NCI-H345 treated with DMSO at 0.1 percent for 48 hours (cell line): ENCODE data around the gene NFXL1.

ENCODE experiments used
- DNase-seq: peaks from one replicate; lab custom pipeline; 2025; ENCODE audit not compliant: unreplicated experiment; lab: John Stamatoyannopoulos, UW

Gene NFXL1

DNA sequence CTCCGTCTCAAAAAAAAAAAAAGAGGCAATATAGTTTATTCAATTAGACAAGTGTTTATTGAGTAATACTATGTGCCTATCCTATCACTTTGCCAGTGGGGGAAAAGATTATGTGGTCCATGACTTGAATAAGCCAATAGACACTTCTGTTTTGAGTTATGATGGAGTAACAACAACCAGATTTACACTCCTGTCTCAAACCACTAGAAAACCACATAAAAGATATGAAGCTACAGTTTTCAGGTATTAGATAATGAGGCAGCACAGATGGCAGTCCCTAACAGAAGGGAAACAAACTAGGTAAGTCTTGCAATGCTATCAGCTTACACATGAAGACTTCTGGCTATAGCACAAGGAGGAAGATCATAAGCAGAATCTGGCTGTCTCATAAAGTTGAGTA is 22.5 kb downstream of the NFXL1 start:
- DNase-seq, result no peak

DNA sequence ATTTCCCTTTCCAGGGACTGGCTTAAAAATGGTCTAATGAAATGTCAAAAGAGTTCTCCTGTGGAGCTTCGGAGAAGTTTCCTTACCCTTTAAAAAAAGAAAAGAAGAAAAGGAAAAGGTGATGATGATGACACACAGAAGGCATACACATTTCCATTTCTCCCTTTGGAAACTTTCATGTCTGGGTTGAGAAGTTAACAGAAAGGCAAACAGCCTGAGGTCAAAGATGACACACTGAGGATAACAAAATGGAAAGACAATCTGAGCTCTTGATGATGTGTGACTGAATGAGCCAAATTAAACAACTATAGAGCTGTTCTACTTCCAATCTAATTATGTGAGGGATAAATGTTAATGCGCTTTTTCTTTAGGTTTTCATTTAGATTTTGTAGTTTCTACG is 32.2 kb downstream of the NFXL1 start:
- DNase-seq, result no peak

DNA sequence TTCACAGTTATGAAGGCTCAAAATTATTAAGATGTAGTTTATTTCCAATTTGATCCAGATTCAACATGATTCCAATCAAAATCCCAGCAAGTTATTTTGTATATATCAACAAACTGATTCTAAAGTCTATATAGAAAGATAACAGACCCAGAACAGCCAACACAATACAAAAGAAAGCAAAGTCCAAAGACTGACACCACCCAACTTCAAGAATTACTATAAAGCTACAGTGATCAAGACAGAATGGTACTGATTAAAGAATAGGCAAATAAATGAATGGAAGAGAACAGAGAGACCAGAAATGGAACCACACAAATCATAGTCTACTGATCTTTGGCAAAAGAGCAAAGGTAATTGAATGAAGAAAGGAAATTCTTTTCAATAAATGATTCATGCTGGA is 34.9 kb downstream of the NFXL1 start:
- no peak for DNase-seq

DNA sequence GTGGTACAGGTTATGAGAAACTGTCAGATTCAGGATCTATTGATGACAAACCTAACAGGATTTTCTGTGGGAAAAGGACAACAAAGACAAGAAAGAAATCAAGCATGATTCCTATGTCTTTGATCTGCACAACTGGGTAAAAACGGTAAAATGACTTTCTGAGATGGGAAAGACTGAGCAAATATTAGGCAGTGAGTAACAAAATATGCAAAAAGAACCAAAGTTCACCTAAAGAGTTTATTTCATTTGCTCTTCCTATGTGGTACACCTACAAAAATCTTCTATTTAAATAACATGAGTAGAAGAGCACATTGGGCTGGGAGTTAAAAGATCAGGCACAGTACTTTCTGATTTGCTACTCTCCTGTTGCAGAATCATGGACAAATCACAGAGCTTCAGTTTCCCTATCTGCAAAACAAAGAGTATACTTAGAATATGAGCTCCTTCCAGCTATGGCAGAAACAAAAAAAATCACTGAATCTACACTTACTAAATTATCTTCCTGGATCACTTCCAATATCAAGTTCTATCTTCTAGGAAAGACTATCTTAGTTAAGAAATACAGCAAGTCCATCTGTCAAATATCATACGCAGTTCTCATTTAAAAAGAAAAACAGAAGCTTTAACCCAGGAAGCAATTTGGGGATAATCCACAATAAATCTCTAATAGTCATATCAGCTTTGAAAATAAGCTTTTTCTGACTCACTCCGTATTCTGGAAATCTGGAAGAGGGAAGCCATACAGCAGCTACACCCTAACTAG is 37.4 kb downstream of the NFXL1 start:
- DNase-seq, result no peak

DNA sequence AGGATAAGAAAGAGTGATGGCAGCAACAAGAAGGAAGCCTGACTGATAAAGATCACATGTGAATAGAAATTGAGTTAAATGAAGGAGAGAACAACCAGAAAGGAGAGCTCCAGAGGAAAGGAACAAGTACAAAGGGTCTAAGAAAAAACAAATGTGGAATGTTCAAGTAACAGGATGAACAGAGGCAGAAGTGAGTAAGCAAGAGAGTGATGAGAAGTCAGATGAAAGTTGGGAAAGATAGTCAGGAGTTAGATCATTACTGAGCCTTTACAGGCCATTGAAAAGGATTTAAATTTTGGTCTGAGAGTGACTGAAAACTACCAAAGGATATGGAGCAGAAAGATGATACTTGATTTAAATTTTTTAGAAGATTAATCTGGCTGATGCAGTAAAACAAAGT is 38.1 kb downstream of the NFXL1 start:
- DNase-seq, result no peak

DNA sequence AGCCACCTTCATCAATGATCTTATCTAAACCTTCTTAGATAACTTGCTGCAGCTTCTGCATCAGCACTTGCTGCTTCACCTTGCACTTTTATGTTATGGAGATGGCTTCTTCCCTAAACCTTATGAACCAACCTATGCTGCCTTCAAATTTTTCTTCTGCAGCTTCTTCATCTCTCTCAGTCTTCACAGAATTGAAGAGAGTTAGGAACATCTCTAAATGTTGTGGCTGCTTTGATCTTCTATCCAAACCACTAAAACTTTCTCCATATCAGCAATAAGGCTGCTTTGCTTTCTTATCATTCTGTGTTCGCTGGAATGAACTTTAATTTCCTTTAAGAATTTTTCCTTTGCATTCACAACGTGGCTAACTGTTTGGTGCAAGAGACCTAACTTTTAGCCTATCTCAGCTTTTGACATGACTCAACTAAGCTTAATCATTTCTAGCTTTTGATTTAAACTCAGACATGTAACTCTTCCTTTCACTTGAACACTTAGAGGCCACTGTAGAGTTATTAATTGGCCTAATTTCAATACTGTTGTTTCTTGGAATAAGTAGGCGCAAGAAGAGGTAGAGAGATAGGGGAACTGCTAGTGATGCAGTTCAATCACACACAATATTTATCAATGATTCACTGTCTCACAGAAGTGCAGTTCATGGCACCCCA is 40.4 kb downstream of the NFXL1 start:
- no peak for DNase-seq

DNA sequence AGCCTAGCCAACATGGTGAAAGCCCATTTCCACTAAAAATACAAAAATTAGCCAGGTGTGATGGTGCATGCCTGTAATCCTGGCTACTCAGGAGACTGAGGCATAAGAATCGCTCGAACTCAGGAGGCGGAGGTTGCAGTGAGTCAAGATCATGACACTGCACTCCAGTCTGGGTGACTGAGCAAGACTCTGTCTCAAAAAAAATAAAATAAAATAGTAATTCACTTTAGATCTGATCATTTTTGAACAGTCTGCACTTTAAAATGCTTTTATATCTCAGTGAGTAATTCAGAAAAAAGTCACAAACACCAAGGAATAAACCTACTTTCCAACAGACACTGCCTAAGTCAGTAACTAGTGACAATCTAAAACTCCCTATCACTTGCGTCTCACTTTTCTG is 50.9 kb downstream of the NFXL1 start:
- no peak for DNase-seq

DNA sequence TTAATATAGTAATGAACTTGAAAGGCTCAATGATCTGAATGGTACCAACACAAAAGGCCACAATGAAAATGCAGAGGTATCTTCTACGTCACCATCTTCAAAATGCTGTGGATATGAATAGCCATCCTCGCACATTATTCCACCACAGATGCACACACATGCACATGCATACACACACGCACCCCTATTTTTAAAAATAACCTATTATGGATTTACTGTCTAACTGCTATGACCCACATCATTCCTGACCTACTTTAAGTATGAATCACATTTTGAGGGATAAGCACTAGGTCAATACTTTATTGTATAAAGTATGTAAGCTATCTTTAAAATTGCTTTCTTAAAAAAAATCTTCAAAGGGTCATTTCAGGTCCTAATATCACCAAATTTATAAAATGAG is 52.1 kb downstream of the NFXL1 start:
- DNase-seq, result no peak

DNA sequence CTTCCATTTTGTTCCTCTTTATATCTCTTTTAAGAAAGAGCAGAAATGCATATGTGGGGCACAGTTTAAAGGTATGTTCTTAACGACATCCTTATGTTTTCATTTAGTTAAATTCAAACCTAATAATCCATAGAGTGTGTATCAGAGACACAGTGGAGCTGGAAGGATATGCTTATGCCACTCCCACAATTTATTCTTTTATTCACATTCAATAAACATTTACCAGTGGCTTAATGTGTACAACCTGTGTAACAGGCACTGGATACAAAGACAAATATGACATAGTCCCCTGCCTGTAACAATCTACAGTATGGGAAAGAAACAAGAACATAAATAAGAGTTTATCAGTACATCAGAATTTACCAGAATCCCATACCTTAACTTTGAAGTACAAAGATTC is 54.1 kb downstream of the NFXL1 start:
- DNase-seq, result no peak

DNA sequence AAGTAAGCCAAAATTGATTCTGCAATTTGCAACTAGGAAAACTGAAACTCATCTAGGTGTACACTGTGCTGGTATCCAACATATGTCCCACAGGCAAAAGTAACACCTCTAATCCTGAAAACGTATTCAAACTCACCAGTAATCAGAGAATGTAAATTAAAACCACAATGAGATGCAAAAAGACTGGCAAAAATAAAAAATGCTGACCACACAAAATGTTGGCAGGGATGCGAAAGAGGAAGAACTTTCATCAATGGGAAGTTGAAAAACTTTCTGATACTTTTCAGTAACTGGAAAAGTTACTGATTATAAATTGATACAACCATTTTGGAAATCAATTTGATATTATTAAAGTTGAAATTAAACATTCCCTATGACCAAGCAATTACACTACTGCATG is 56.4 kb downstream of the NFXL1 start:
- no peak for DNase-seq

DNA sequence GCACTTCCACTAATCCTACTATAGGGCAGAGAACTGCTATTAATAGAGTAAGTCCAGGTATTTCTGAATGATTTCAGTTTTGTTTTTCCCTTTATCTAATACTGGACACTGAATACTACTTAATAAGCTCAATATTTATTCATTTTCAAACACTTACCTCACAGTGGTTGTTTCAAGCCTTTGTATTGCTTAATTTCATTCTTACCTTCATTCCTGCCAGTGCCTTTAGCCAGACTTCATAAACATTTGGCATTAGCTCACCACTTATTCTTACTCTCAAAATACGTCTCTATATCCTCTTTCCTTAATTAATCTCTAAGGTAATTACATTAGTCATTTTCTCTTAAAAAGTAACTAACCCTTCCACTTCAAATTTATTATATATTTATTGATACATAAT is 57.7 kb downstream of the NFXL1 start:
- no peak for DNase-seq

DNA sequence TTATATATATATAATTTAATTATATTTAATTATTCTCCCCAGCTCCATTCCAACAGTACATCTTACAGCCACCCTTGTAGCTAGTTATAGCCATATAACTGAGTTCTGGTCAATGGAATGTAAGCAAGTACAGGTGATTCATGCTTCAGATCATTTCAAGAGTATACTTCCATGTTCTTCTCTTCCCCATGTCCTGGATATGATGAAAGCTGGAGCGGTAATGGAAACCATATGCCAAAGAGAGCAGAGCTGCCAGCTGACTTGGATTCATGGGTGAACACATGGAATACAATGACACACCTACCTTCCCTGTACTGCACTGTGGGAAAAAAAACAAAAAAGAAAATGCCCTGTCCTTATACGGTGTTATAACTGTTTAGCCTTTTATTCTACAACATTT is 59.0 kb downstream of the NFXL1 start:
- DNase-seq, result no peak

DNA sequence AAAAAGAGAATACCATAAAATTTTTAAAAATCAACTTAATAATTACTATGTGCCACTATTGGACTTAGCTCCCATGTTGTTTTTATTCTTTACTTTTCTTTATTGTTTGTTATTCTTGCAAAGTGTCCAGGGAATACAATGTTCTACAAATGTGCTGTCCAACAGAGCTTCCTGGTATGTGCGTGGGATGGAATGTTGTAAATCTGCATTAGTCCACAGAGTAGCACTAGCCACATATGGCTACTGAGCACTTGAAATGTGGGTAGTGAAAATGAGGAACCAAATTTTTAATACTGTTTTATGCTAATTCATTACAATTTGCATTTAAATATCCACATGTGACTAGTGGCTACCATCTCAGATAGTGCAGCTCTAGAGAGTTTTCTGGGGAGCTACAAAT is 62.2 kb downstream of the NFXL1 start:
- no peak for DNase-seq

DNA sequence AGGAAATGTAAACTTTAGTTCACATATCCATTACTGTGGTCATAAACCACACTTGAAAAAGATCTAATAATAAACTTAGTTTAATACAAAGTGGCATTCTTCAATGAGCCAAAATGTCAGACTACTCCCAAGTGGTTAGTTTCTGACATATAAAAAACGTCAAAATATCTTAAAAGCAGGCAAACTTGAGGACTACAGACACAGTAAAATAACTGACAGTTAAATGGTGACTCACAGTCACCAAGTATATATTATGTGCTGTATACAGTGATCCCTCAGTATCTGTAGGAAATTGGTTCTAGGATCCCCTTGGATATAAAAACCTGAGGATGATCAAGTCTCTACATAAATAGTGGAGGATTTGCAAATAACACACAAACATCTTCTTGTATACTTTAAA is 64.9 kb downstream of the NFXL1 start:
- no peak for DNase-seq

DNA sequence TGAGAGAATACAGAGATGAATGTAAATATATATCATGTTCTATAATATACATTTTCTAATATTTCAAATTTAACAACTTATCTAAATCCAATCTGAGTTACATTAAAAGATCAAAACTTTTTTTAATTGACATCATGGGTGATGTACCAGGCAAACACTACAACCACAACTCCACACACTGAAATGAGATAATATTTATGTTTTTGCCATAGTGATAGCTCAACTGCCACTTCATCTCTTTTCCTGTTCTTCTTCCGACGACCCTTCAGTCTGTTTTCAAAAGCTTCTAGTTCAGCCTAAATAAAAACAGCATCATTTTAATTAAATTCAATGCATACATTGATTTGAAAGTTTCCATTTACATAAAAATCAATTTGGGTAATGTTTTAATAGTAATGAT is 66.3 kb downstream of the NFXL1 start:
- no peak for DNase-seq

DNA sequence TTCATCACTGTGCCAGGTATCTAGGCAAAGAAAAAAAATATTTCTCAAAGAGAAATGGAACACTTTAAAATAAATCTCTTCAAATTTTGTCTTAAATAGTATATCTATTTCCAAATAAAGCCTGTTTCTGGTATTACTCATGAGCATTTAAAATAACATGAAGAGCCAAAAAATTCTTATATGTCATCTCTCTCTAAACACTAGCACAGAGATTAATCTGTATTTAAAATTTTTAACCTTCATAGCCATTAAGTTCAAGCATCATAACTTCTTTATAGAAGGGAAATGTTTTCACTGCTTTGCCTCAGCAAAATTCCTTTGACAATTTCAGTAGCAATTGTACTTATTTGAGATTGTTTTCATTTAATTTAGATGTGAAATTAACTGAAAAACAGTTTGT is 71.4 kb downstream of the NFXL1 start:
- DNase-seq, result no peak

DNA sequence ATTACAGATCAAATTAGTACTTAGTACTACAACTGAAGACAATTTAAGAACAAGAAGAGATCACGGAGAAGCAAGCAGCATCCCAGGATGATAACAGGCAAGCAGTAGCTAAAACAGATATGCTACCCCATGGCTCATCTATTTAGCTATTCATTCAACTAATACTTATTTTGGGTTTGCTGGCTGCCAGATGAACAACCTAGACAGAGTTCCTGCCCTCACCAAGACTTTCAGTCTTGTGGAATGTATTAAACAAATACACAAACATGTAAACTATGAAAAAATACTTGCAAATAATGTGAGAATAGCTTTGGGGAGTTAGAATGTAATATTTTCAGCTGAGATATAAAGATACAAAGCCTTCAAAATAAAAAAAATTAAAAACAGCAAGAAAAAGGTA is 74.1 kb downstream of the NFXL1 start:
- DNase-seq, result no peak

DNA sequence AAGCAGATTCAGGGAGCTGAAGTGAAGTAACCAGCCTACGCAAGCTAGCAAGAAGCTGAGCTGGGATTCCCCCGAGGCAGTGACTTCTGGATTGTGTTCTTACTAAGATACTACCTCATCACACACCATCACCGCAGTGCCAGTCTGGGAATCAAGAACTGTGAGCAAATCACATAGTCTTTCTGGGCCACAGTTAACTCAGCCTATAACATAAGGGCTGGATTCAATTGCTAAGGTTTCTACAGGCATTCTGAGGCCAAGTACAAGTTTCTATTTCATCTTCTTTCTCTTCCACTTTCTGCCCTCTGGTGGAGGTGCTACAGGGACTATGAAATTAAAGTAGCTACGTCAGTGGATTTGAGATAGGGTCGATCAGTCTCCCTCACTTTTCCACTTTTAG is 75.1 kb downstream of the NFXL1 start:
- DNase-seq, result no peak

DNA sequence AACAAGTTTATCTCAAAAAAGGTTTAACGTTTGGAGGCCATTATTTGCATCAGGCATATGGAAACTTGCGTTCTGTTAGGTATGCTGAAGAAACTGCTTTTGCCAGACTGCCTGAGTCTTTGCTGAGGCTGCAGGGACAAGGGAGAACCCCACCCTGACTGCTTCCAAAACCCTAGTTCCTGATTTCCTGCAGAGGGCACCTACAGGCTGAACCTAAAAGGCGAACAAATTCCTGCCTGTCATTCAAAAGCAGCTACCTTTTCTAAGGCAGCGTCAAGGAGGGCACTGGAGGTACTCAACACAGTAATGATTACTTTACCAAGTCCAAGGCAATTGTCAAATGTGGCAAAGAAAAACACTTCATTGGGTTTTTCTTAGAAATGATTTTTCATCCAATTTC is 75.9 kb downstream of the NFXL1 start:
- DNase-seq, result no peak

DNA sequence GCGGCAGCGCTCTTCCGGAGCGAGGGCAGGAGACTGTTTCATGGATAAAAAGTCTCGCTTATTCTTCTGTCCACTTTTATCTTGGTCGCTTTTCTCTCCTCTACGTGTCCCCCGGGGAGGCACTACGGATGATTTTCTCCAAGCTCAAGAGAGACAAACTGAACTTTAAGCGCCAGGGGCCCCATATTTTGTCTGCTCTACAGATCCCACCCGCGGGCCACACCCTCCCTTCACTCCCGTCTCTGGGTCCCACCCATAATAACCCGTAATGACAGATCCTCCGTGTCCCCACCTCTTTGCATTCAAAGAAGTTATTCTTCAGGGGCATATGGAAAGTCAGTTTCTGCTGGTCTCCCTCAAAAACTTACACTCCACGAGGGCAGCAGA is 76.5 kb downstream of the NFXL1 start, which contains the start of gene CORIN:
Gene CORIN (minus strand): TSS at position 160 of the 387 bp plus-strand sequence. CDS start 118 bp downstream, at position 42.
- no peak for DNase-seq

DNA sequence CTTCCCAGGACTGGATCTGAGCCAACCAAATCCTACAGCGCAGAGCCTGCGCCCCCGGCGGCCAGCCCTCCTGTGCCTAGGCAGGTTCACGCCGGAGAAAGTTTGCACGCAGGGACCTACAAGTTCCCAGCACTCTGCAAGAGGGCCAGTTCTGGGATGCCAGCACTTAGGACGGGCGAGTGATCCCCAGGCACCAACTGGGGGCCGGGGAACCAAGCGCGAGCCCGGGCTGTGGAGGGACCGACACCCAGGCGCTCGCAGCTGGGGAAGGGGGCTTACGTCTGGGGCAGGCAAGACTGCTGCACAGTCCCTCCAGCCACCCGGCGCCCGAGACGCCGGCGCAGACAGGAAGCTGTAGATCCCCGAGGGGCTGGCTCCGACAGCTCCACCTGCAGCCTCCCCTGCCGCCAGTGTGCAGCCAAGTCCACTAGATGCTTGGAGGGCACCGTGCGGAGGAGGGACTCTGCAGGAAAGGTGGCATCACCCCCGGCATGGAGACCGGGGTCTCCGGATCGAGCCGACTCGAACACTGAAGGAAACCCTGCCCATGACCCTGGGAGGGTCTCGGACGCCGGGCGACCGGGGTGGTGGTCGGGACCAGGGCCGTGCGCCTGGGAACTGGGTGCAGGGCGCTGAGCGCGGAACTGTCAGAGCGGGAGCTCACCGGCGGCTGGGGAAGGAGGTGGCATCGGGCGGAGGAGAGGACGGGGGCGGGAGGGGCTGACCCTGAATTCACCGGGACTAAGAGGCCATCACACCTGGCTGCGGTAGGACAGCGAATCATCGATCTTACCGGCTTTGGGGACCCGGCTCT is 77.1 kb downstream of the NFXL1 start:
- peak; percentile 12 for DNase-seq

DNA sequence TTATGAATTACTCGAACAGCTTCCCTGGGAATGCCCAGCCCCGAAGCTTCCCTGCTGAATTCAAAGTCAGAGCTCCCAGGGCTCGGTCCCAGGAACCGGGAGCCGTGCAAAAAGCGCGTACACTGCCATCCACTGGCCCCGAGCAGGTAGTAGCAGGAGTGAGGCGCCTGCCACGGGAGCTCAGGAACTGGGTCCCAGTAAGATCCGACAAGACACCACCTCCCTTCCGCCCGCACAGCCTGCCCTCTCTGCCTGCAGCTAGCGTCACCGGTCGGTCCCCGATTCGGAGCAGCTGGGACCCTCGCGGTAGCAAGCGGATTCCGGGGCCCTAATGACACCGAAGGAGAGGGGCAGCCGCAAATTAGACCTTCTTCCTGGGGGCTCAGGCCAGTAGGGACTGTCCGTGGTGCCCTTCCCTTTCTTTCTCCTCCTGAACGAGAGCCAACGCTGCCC is 77.7 kb downstream of the NFXL1 start:
- DNase-seq, result peak; percentile 40
